Fibroblast of mammary gland (primary cell): Measurements from ENCODE around the gene PCDHGA4.
A peak's percentile ranks its signal among the peaks of the same experiment; 100 is the strongest.
"Not testable (repeated sequence)": the region's sequence is repeated elsewhere in the genome, so short reads cannot be mapped to it uniquely, and the experiment has no call there.

Experiments used
- DNase-seq: peaks from one replicate; pipeline ENCODE4 v3.0.0-alpha.2; 2010; ENCODE audit warnings: low read depth
- H3K4me3 ChIP-seq: 2 replicates; pipeline ENCODE4 v1.5.1; 2011; ENCODE audit warnings: low read depth, mild to moderate bottlenecking, low read length, moderate library complexity; ENCODE audit not compliant: control insufficient read depth
- TF ChIP-seq, protein P1 (sequence below): conservative IDR thresholded peaks from 2 replicates; pipeline ENCODE4 v1.5.1; 2011; ENCODE audit warnings: low read depth, low read length, inconsistent platforms; ENCODE audit not compliant: control insufficient read depth, insufficient read depth

Gene PCDHGA4

GRCh38 chr5:141322261-141322660 lies 32.6 kb upstream of the PCDHGA4 start:
- DNase-seq = no peak
- TF ChIP-seq, protein P1, sequence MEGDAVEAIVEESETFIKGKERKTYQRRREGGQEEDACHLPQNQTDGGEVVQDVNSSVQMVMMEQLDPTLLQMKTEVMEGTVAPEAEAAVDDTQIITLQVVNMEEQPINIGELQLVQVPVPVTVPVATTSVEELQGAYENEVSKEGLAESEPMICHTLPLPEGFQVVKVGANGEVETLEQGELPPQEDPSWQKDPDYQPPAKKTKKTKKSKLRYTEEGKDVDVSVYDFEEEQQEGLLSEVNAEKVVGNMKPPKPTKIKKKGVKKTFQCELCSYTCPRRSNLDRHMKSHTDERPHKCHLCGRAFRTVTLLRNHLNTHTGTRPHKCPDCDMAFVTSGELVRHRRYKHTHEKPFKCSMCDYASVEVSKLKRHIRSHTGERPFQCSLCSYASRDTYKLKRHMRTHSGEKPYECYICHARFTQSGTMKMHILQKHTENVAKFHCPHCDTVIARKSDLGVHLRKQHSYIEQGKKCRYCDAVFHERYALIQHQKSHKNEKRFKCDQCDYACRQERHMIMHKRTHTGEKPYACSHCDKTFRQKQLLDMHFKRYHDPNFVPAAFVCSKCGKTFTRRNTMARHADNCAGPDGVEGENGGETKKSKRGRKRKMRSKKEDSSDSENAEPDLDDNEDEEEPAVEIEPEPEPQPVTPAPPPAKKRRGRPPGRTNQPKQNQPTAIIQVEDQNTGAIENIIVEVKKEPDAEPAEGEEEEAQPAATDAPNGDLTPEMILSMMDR = no peak
- no peak overlapping the region for H3K4me3 ChIP-seq

GRCh38 chr5:141326088-141326854 lies 28.6 kb upstream of the PCDHGA4 start:
- H3K4me3 ChIP-seq = peak overlapping the region; percentile 47
- TF ChIP-seq, protein P1 = peak; percentile 78
- DNase-seq = peak; percentile 71

DNA sequence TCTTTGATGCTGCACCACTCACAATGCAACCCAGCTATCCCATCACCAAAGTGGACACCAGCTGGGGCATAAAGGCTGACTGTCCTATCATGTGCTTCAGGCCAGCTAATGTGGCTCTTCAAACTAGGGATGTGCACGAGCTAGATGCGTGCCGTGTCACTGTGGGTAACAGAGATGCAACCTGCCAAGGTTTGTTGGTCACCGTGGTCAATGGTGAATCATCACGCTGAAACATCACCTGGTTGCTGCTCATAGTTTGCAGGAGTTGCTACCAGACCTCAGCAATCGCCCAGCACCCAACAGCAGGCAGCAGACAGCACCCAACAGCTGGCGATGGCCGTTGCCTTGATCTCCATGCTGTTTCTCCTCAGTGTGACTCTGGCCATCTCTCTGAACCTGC lies 26.6 kb upstream of the PCDHGA4 start:
- TF ChIP-seq, protein P1 = no peak
- no peak overlapping the region for H3K4me3 ChIP-seq
- DNase-seq = no peak

DNA sequence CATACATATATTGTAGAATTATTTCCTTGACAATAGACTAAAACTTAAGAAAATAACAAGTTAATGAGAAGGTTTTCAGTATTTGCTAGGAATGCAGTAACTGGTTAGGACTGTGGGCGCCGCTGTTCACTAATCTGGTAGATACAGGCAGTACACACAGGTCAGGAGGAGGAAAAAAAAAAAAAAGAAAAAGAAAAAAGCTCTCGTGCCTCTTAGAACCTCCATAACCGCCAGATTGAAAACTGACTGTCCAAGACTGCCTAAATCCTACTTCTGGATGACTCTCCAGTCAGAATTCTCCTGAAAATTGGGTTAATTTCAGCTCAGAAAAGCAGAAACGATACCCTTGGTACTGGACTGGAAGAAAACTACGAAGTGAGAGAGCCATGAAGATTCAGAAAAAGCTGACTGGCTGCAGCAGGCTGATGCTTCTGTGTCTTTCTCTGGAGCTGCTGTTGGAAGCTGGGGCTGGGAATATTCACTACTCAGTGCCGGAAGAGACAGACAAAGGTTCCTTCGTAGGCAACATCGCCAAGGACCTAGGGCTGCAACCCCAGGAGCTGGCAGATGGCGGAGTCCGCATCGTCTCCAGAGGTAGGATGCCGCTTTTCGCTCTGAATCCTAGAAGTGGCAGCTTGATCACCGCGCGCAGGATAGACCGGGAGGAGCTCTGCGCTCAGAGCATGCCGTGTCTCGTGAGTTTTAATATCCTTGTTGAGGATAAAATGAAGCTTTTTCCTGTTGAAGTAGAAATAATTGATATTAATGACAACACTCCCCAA lies 24.3 kb upstream of the PCDHGA4 start, which contains the start of gene PCDHGA1:
TSS of gene PCDHGA1 (plus strand) at position 216 of the 782 bp plus-strand sequence.
- DNase-seq = peak; percentile 64
- TF ChIP-seq, protein P1 = peak; percentile 57
- peak within 1 kb of the TSS; percentile 31 for H3K4me3 ChIP-seq

DNA sequence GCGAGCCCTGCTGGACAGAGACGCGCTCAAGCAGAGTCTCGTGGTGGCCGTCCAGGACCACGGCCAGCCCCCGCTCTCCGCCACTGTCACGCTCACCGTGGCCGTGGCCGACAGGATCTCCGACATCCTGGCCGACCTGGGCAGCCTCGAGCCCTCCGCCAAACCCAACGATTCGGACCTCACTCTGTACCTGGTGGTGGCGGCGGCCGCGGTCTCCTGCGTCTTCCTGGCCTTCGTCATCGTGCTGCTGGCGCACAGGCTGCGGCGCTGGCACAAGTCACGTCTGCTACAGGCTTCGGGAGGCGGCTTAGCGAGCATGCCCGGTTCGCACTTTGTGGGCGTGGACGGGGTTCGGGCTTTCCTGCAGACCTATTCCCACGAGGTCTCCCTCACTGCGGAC lies 22.2 kb upstream of the PCDHGA4 start:
- not testable (repeated sequence) for DNase-seq, H3K4me3 ChIP-seq

DNA sequence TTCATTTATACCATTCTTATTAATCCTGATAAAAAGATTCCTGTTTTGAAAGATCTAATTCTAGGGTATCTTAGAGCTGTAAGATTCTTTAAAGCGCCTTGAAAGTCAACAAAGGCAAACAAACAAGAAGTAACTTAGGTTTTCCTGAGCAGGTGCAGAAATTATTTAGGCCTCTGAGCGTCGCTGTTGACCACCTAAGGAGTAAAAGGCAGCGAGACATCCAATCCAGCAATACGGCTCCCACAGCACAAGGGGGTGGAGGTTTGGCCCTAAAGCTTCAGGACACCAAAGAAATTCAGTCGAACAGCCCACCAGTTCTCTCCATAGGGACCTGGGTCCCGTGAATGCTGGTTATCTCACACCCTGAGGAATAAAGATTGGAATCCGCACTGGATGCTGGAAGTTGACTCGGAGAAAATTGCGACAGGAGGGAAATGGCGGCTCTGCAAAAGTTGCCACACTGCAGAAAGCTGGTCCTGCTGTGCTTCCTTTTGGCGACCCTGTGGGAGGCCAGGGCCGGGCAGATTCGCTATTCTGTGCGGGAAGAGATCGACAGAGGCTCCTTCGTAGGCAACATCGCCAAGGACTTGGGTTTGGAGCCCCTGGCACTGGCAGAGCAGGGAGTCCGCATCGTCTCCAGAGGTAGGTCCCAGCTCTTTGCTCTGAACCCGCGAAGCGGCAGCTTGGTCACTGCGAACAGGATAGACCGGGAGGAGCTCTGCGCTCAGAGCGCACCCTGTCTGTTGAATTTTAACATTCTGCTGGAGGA lies 16.1 kb upstream of the PCDHGA4 start, which contains the start of gene PCDHGA2:
TSS of gene PCDHGA2 (plus strand) at position 223 of the 769 bp plus-strand sequence.
- H3K4me3 ChIP-seq = peak within 1 kb of the TSS; percentile 20
- TF ChIP-seq, protein P1 = peak; percentile 68
- DNase-seq = peak; percentile 68

- H3K4me3 ChIP-seq, DNase-seq: not testable (repeated sequence)
Observed at GRCh38 chr5:141340781-141341354, 14.0 kb upstream of the PCDHGA4 start.
